GM18861 (cell line): ENCODE measurements around the gene CMC2.

Source experiments
- ATAC-seq: cut with Tn5 transposase; IDR thresholded peaks from one replicate; pipeline ENCODE4 v1.9.1; 2021; ENCODE audit not compliant: unreplicated experiment

The CMC2 gene

DNA sequence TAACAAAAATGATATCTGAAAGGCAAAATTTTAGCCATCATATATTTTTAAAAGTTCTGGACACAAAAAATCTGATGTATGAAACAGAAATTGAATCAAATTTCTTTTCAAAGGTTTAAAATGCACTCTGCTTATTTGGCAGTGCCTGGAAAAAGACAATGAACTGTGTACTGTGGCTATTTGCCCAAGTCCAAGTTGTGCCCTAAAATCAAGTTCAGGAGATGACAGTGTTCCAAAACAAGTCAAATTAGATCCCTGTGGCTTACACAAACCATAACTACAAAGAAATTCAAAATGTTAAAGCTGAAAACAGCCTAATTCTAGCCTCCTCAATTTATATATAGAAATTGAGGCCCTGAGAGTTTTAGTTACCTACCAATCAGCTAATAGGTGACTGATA lies 25.6 kb downstream of the CMC2 start:
- no peak for ATAC-seq

DNA sequence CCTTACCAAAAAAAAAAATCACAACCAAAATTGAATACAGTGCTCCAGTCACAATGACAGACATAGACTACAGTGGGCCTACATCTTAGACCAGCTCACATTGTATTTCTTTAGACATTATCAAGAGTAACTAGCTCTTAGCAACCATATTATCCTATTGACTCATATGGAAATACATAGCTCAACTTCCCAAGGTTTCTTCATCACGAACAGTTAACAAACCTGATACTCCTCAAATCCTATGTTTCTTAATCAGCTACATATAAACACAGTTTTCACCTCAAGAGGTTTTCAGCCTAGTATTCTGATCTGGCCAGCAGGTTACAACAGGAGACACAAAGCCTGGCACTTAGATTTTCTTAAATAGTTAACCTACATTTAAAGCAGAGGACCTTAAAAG lies 29.7 kb downstream of the CMC2 start:
- no peak for ATAC-seq

DNA sequence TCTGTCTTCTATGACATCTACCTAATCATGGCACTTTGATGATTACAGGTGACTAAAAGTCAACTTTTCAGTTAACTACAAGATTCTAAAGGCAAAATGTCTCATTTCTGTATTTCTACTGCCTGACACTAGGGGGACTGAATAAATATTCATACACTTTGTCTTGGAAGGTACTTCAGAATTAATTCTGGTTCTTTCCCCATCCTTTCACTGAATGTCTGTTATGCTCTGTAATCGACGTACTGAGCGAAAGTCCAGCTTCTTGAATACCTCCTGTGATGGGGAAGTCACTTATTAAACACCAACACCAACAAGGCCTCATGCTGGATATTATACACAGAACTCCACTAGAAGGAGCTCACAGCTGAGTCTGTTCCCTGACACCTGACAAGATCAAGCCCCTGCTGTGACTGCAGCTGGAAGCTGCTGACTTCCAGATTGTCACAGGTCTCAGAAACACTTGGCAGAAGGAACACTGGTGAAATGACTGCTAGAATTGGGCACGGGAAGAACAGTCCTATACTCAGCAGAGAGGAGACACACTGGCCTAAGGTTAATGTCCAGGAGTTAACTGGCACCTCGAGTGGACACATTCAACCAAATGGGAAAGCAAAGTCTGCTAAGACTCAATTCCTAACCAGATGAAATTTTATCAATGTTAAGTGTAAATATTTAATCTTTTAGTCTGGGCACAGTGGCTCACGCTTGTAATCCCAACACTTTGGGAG lies 31.9 kb downstream of the CMC2 start:
- no peak for ATAC-seq

DNA sequence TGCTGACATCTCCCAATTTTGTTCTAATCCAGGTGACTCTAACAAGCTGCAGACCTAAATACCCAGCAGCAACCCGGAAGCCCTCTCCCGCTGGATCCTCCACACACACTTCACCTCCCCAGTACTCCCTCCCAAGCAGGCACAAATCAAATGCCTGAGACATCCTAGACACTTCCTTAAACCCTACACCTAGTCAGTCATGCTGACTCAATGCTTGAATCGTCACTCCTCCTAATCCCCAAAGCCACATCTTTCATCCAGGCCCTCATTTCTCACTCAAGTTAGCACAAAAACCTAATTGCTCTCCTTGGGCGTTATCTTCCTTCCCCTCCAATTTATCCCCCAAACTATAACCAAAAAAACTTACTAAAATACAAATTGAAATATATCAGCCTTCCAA lies 32.7 kb downstream of the CMC2 start:
- no peak for ATAC-seq

DNA sequence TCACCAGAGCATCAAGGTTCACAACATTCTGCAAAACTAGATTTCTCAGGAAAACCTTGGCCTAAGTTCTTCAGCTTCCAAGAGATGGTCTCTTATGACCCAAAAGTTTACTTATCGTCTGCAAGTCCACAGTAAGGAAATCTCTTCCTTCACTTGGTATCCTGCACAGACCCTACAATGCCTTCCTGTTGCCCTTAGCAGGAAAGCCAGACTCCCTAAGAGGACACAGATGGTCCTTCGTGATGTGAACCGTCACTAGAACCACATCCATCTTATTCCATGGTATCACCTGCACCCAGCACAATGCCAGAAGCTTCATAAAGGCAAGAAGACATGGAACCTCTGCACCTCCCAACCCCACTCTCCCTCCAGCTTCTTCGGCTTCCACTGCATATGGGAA lies 34.1 kb downstream of the CMC2 start:
- no peak for ATAC-seq

DNA sequence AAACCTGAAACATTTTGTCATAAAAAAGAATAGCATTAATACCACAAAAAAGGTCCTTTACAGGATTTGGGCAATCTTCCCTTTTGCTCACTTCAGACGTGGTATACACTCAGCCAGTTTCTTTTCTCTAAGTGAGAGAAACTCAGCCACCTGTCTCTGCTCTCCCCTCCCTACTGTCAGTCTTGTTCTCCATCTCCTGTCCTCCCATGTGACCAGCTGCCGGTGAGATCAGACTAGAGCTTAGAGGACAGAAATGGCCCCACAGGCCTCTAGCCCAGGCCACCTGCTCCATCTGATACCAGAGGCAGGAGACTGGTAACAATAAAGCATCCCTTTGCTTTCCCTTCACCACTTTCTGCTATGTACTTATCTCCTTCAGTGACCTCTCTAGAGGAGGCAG lies 34.9 kb downstream of the CMC2 start:
- ATAC-seq: no peak

DNA sequence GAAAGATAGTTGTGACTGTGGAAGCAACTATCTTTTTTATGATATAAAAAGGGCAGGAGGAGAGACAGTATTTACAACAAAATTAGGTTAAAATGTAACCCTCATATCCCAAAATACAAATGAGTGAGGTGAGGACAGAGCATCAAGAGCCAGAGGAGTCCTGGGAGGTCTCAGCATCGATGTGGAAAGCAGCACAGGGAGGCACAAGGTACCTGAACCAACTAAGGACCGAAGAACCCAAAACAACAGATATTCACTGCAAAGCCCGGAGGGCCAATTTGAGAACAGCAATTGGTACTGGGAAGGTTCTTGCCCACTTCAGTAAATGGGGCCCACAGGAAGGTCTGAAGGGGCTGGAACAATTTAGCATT lies 37.6 kb downstream of the CMC2 start:
- ATAC-seq: no peak

DNA sequence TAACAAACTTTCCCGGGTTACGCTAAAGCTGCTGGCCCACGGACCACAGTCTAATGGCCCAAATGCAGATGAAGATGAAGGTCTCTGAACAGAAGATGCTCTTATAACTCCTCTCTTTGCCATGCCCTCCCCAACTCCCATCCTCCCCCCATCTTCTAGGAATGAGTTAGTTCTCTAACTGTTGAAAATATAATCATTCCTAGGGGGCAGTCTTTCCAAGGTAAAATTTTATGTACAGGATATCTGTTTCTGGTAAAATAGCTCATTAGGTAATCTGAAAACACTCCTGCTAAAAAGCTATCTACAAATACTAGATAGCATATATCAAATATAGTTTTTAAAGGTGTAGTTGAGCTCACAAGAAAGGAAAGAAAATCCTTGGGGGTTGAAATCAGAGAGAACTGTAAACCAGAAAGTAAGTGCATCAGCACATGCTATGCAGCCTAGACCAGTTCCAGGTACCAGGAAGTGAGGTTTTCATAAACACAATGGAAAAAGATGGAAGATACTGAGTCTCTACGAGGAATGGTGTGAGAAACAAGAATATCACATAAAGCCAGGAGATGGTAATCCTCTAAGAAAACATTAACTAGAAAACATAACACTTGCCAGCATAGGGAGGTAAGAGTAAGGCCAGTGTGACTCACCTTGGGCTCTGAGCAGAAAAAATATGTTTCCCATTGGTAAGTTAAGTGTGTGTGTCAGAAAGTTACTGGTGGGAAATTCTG lies 38.1 kb downstream of the CMC2 start:
- no peak for ATAC-seq

DNA sequence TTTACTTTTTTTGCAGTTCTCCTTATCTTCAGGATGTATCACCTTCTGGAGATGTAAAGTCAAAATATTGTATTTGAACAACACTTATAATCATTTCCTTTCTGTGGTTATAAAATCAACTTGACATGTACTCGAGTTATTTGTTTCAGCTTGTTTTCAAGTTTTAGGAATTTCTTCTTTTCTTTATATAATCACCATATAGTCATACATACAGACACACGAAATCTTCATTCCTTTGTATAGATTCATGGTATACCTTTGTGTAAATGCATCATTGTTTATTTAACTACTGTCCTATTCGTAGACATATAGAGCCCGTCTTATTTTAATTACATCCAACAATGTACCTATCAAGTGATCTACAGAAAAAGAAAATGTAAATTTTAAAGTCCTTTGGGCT lies 40.1 kb downstream of the CMC2 start:
- ATAC-seq: no peak

DNA sequence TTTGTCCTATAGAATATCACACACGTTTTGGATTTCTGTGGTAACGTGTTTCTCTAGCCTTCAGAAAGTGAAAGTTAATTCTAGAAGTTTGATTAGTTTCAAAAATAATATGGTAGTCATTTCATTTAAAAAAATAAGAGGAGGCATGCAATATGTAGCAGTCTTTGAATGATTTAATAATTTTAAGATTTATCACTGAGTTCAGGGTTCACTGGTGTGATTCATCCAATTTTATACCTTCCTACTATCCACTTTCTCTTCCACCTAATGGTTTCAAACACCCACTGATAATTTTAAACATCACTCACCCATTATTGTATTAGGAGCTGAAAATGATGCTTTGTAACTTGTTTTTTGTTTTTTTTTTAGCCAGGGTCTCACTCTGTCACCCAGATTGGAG lies 42.3 kb downstream of the CMC2 start:
- ATAC-seq: no peak

DNA sequence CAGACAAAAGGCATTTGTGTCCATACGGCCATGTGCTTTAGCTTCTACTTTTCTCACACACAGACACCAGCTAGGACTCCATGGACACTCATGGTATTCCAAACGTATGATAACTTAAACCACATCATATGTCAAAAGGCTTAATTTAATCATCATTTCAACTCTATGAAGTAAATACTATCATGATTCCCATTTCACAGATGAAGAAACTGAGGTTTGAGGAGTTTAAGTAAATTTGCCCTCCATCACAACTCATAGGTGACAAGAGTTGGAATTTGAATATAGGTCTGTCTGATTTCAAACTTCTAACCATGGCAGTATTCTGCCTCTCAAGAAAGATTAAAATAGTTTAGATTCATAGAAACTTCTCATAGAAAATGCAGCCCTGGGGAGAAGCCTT lies 43.8 kb downstream of the CMC2 start:
- ATAC-seq: no peak

DNA sequence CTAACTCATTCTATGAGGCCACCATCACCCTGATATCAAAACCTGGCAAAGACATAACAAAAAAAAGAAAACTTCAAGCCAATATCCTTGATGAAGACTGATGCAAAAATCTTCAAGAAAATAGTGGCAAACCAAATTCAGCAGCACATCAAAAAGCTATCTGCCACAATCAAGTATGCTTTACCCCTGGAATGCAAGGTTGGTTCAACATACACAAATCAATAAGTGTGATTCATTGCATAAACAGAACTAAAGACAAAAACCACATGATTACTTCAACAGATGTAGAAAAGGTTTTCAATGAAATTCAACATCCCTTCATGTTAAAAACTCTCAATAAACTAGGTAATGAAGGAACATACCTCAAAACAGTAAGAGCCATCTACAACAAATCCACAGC lies 48.4 kb downstream of the CMC2 start:
- ATAC-seq: no peak

DNA sequence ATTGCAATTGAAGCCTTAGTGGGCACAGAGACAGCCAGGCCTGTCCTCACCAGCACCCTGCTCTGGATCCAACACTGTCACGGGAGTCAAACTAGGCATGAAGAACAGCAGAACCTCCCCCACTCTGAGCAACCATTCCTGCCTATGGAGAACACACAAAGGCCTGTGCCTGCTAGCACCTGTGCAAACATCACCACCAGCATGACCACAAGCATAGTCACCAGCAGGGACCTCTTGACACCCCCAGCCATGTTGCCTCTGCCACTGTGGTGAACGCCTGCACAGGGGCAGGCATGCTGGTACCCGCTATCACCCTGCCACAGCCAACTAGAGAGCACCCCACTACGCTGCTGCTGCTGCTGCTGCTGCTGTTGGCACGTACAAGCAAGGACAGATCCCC lies 51.7 kb downstream of the CMC2 start:
- no peak for ATAC-seq

DNA sequence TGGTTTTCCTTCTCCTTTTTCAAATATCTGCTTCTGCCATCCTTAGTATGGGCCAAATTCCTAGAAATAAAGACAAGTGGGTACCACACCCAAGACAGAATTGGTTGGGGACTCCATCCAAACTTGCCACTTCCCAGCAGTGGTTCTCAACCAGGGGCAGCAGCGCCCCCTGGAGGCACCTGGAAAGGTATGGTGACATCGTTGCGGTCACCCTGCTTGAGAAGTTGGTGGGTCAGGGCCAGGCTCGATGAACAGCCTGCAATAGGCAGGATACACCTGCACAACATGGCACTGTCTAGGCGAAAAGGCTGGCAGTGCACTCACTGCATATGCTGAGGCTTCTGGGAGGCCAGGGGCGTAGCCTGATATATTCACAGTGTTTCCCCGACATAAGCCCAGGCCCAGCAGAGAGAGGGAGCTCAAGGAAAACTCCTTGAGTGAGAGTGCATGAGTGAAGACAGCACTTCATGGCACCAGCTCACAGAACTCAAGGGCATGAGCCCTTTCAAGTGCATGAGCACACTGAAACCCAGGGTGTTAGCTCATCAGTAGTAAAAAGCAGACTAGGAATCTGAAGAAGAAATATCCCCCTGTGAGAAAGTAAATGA lies 57.7 kb downstream of the CMC2 start:
- ATAC-seq: no peak

DNA sequence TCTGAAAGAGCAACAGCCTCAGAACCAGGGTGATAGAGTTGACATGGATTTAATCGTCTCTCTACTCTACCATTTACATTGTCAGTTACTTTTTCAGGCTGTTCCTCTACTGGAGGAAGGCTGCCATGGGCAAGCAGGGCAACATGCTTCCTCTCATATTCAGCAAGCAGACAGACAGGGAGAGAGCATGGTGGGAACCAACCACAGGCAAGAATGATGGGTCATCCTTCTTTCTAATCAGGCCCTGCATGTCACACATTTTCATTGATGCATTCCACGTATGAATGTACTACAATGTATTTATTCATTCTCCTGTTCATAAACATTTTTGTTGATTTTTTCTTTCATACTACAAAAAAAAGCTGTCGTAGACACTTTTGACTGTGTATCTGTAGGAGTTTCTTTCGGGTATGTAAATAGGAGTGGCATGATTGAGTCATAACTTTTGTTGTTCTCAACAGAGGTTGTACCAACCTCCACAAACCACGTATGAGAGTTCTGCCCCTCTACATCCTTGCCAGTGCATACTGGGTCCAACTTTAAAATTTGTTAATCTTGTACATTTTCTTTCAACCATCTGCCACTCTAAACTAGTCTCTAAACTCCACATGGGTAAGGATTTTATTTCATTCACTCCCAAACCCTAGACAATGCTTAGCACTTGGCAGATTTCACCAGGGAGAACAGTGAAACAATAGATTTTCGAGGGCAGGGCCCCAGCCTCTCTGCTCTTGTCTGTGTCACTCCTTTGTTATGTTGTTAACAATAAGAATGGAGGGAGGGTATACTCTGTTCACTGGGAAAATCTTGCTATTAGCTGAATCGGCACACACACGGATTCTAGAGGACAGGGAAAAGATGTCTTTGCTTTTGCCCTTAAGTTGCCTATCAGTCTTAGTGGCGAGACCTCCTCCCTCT lies 58.7 kb downstream of the CMC2 start:
- no peak for ATAC-seq

DNA sequence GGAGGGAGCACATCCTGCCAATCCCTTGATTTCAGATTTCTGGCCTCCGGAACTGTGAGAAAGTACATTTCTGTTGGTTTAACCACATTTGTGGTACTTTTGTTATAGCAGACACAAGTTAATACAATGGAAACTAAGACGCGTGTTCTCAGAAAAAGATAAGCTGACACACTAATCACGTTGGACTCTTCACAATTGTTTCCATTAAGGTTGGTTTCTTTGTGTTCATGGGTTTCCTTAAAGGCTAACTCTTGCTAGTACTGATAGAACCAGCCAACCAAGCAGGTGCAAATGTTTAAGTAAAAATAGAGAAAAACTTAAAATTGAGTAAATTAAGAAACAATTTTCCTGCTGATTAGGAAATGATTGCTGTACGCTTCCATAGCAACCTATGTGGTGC lies 59.4 kb downstream of the CMC2 start:
- ATAC-seq: no peak

DNA sequence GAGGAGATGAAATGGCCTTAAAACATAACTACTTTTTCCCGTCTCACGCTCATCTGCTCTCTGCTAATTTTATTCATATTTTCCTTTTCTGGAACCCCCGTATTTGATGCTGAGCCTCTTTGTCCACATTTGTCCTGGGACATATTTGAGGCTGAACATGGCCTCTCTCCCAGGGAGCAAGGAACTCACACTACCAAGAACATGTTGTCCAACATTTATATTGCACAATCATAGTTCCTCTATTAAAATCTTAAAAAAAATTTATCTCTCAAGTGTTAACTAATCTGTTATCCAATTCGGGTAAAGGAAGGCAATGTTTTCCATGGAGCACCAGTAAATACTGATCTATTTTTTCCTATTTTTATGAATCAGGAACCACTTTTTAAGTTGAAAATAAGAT lies 60.2 kb downstream of the CMC2 start:
- ATAC-seq: no peak

DNA sequence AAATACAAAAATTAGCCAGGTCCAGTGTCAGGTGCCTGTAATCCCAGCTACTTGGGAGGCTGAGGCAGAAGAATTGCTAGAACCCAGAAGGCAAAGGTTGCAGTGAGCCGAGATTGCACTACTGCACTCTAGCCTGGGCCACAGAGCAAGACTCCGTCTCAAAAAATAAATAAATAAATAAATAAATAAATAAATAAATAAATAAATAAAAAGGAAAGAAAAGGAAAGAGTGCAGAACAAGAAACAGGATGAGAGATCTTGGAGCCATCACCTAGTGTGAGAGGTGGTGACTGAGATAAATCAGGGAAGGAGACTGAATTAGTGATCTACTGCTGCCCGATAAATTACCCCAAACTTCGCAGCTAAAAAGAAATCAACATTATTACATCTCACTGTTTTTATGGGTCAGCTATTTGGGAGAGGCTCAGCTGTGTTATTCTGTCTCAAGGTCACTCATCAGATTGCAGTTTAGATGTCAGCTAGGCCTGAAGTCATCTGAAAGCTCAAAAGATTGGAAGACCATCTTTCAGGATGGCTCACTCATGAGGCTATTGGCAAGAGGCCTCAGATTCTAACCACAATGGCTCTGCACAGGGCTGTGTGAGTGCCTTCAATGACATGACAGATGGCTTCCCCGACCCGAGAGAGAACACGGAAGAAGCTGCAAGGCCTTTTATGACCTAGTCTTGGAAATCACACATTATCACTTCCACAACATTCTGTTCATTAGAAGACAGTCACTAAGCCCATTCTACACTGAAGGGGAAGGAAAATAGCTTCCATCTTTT lies 66.4 kb downstream of the CMC2 start:
- ATAC-seq: no peak

DNA sequence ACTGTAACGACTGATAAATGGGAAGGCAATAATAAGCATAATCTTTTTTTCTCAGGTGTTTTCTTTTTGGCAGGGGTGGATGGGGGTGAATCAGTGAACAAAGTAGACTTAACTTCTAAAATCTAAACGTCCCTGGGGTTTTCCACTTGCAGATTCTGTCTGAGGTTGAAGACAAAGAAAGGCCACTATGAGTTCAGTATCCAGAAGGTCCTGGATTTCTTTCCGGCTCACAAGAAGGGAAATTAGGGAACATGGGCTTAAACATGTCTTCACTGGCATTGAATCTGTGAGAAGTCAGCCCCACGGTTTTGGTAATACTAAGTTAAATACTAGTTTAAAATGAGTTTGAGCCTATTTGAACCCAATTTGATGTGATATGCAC lies 67.8 kb downstream of the CMC2 start:
- ATAC-seq: no peak

DNA sequence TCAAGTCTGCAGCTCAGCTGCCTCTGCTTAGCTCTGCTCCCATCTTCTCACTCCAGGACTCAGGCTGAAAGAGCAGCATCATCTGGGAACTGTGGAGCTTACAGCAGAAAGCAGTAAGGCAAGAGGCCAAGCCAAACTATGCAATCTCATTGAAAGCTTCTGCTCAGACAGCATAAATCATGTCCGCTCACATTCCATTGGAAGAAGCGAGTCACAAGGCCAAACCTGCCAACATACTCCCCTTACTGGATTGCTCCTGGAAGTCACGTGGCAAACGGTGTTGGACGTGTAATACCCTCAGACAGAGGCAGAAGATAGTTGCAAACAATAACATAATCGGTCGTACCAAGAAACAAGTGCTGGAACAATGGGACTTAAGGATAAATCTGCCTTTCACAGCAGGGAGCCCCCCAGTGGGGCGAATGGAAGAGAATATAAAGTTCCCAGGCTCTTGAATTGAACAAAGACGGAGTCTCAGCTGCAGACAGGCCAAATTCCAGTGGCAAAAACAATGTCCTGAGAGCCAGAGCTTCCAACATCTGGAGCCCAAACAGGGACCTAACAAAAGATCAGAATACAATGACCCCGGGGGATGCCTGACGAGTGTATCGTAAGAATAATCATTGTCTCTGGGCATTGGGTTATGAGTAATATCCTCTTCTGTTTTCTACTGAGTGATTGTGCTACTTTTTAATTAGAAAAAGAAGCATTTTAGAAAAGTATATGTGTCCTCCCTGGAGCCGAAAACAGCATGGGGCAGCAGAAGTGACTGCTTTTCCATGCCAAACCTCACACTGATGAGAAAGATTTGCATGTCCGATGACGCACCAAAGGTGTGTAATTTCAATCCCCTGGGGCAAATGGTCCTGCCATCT lies 68.4 kb downstream of the CMC2 start:
- no peak for ATAC-seq
